H9 (cell line): ENCODE results near the gene SVEP1. TPM values are rescaled to one million over a fixed set of nuclear protein-coding genes. Genes with fewer than 3 reads are reported as not detected.

ENCODE experiments used
- DNase-seq: peaks from one replicate; pipeline ENCODE4 v3.0.0-alpha.2; 2017
- H2AFZ ChIP-seq: one replicate; pipeline ENCODE4 v1.6.1; 2013; ENCODE audit warnings: mild to moderate bottlenecking, low read length, control low read depth, moderate library complexity
- H2AK5ac ChIP-seq: 2 replicates; pipeline ENCODE4 v1.6.1; 2013; ENCODE audit warnings: low read length, control low read depth, mixed read lengths; ENCODE audit not compliant: insufficient read length
- H2BK120ac ChIP-seq: one replicate; pipeline ENCODE4 v1.6.1; 2013; ENCODE audit warnings: low read depth, mild to moderate bottlenecking, low read length, control low read depth, inconsistent platforms; ENCODE audit not compliant: poor library complexity, severe bottlenecking
- H2BK12ac ChIP-seq: 2 replicates; pipeline ENCODE4 v1.6.1; 2013; ENCODE audit warnings: low read length, control low read depth, mixed read lengths, low read depth; ENCODE audit not compliant: insufficient read length
- H2BK15ac ChIP-seq: 2 replicates; pipeline ENCODE4 v1.6.1; 2013; ENCODE audit warnings: low read depth, low read length, control low read depth
- H2BK20ac ChIP-seq: one replicate; pipeline ENCODE4 v1.6.1; 2013; ENCODE audit warnings: low read depth, mild to moderate bottlenecking, low read length, control low read depth, inconsistent platforms; ENCODE audit not compliant: poor library complexity, severe bottlenecking
- H2BK5ac ChIP-seq: 2 replicates; pipeline ENCODE4 v1.6.1; 2013; ENCODE audit warnings: low read length, control low read depth, mixed read lengths; ENCODE audit not compliant: insufficient read length
- H3K14ac ChIP-seq: 2 replicates; pipeline ENCODE4 v1.6.1; 2013; ENCODE audit warnings: low read length, control low read depth; ENCODE audit not compliant: insufficient read depth
- H3K18ac ChIP-seq: 2 replicates; pipeline ENCODE4 v1.6.1; 2013; ENCODE audit warnings: low read depth, mild to moderate bottlenecking, mixed read lengths, low read length, control low read depth; ENCODE audit not compliant: insufficient read length
- H3K23ac ChIP-seq: 2 replicates; pipeline ENCODE4 v1.6.1; 2013; ENCODE audit warnings: low read length, control low read depth, mixed read lengths, low read depth; ENCODE audit not compliant: insufficient read length
- H3K23me2 ChIP-seq: 2 replicates; pipeline ENCODE4 v1.6.1; 2013; ENCODE audit warnings: low read depth, mild to moderate bottlenecking, mixed read lengths, low read length, control low read depth; ENCODE audit not compliant: insufficient read length, poor library complexity, severe bottlenecking
- H3K27ac ChIP-seq: 2 replicates; pipeline ENCODE4 v1.5.1; 2013; ENCODE audit warnings: low read length, control low read depth, mixed read lengths, low read depth; ENCODE audit not compliant: insufficient read length
- H3K27me3 ChIP-seq: 2 replicates; pipeline ENCODE4 v1.6.1; 2013; ENCODE audit warnings: low read length, control low read depth, inconsistent platforms; ENCODE audit not compliant: insufficient read depth
- H3K4ac ChIP-seq: 2 replicates; pipeline ENCODE4 v1.6.1; 2013; ENCODE audit warnings: low read depth, mild to moderate bottlenecking, control low read depth, inconsistent platforms, low read length, moderate library complexity
- H3K4me1 ChIP-seq: 2 replicates; pipeline ENCODE4 v1.6.1; 2013; ENCODE audit warnings: low read length, control low read depth, inconsistent platforms; ENCODE audit not compliant: insufficient read depth
- H3K4me2 ChIP-seq: 2 replicates; pipeline ENCODE4 v1.6.1; 2013; ENCODE audit warnings: low read length, control low read depth, mixed read lengths; ENCODE audit not compliant: insufficient read length, insufficient read depth
- H3K56ac ChIP-seq: 2 replicates; pipeline ENCODE4 v1.6.1; 2013; ENCODE audit warnings: low read depth, mild to moderate bottlenecking, mixed read lengths, low read length, control low read depth; ENCODE audit not compliant: insufficient read length
- H3K79me1 ChIP-seq: 2 replicates; pipeline ENCODE4 v1.6.1; 2013; ENCODE audit warnings: low read depth, mild to moderate bottlenecking, moderate library complexity, low read length, control low read depth, inconsistent platforms; ENCODE audit not compliant: insufficient read depth, poor library complexity, severe bottlenecking
- H3K79me2 ChIP-seq: 2 replicates; pipeline ENCODE4 v1.6.1; 2013; ENCODE audit warnings: low read length, control low read depth, inconsistent platforms; ENCODE audit not compliant: insufficient read depth
- H3K9ac ChIP-seq: 2 replicates; pipeline ENCODE4 v1.6.1; 2013; ENCODE audit warnings: low read length, control low read depth, mixed read lengths; ENCODE audit not compliant: insufficient read length; ENCODE audit errors: extremely low read depth
- H3K9me3 ChIP-seq: one replicate; pipeline ENCODE4 v1.6.1; 2013; ENCODE audit warnings: low read depth, low read length, inconsistent platforms; ENCODE audit not compliant: control insufficient read depth
- H3T11ph ChIP-seq: one replicate; pipeline ENCODE4 v1.6.1; 2013; ENCODE audit warnings: mild to moderate bottlenecking, low read length, control low read depth, inconsistent platforms
- H4K20me1 ChIP-seq: one replicate; pipeline ENCODE4 v1.6.1; 2013; ENCODE audit not compliant: control insufficient read depth, insufficient read length, insufficient read depth
- H4K5ac ChIP-seq: 2 replicates; pipeline ENCODE4 v1.6.1; 2013; ENCODE audit warnings: low read depth, mild to moderate bottlenecking, mixed read lengths, low read length, control low read depth; ENCODE audit not compliant: insufficient read length
- H4K8ac ChIP-seq: replicated peaks from 2 replicates; pipeline ENCODE4 v1.6.1; 2013; ENCODE audit warnings: low read length, control low read depth, mixed read lengths, low read depth; ENCODE audit not compliant: insufficient read length
- H4K91ac ChIP-seq: 2 replicates; pipeline ENCODE4 v1.6.1; 2013; ENCODE audit warnings: low read depth, mild to moderate bottlenecking, moderate library complexity, mixed read lengths, low read length, control low read depth; ENCODE audit not compliant: insufficient read length
- H3K27ac Mint-ChIP-seq, 3 experiments: 2 replicates in 2 of 3; 3 replicates in 1 of 3; pipeline ENCODE4 v1.8.0; 2020 to 2021; ENCODE audit warnings: mixed read lengths in 3 of 3, mild to moderate bottlenecking in 1 of 3, moderate library complexity in 1 of 3
- H3K27me3 Mint-ChIP-seq: 2 replicates; pipeline ENCODE4 v1.8.0; 2021; ENCODE audit warnings: low read depth, mild to moderate bottlenecking, moderate library complexity, mixed read lengths
- H3K36me3 Mint-ChIP-seq, 3 experiments: 2 replicates in 2 of 3; 3 replicates in 1 of 3; pipeline ENCODE4 v1.8.0; 2020 to 2021; ENCODE audit warnings: low read depth in 3 of 3, mixed read lengths in 3 of 3; ENCODE audit not compliant: insufficient read depth in 1 of 3
- H3K4me1 Mint-ChIP-seq, 2 experiments: 2 replicates each; pipeline ENCODE4 v1.8.0; 2020; ENCODE audit warnings: mixed read lengths in 2 of 2
- H3K4me3 Mint-ChIP-seq, 2 experiments: 2 replicates in 1 of 2; 3 replicates in 1 of 2; pipeline ENCODE4 v1.8.0; 2020 to 2021; ENCODE audit warnings: mild to moderate bottlenecking in 2 of 2, mixed read lengths in 2 of 2, moderate library complexity in 1 of 2
- H3K9me3 Mint-ChIP-seq, 2 experiments: 2 replicates in 1 of 2; 3 replicates in 1 of 2; pipeline ENCODE4 v1.8.0; 2020; ENCODE audit warnings: mild to moderate bottlenecking in 2 of 2, mixed read lengths in 2 of 2, moderate library complexity in 1 of 2
- WGBS: extraction: QIAGEN DNeasy Blood & Tissue Kit; methylation state at CpG from one replicate; pipeline ENCODE4 v1.1.7; 2013; ENCODE audit warnings: missing lambda C conversion rate, low lambda C conversion rate, mixed read lengths; ENCODE audit not compliant: insufficient read length; ENCODE audit errors: extremely low coverage; 5-methylcytosine and 5-hydroxymethylcytosine counted together
- total RNA-seq: library from RNA; stranded (reverse); gene quantifications from 2 replicates; pipeline ENCODE4 v1.2.1, GENCODE V29; 2021
- TF ChIP-seq, protein P1 (sequence below): fragments of 200-600 bp; sonication (generic); conservative IDR thresholded peaks from 3 replicates; pipeline ENCODE4 v1.8.0; 2021; ENCODE audit warnings: antibody characterized with exemption, mild to moderate bottlenecking

SVEP1 gene
- total RNA-seq, 1 experiment from 2014 or later: 0.17 TPM

DNA sequence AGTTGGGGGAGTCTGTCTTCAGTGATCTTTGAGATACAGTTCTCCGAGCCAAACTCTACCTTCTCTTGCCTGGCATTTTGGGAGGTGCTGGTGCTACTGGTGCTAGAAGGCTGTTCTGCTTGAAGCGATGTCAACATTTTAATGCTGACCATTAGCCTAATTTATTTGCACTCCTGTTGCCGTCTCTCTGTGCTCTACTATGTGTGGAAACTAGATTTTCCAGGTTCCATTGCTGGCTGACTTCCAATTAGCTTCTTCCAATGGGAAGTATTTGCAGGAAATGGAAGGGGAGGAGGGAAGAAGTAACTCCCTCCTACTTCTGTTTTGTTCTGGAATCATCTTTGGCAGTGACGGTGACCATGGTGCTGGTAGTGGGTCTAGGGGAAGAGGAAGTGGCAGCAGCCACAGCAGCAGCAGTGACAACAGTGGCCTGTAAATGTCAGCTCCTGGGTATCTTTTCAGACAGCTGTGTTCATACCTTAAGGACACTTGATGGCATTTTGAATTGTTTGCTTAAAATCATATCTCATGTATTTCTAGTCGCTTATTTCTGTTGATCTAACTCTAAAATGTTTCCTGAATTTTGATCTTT lies 249.8 kb downstream of the SVEP1 start:
- H2BK5ac ChIP-seq: no peak overlapping the region
- Mint-ChIP-seq H3K4me3 (no peak overlapping the region), H3K4me1 (no peaks in the 10 kb centered on the region), H3K36me3 (no peaks in the 10 kb centered on the region), H3K27ac (no peak overlapping the region), H3K27me3 (no peaks in the 10 kb centered on the region), H3K9me3 (peaks cover 0 to 4% of the 10 kb centered on the region in 2 experiments; a peak in 1 of 5 replicates)
- no peak for DNase-seq
- no peak overlapping the region for H2AK5ac ChIP-seq
- H3K27me3 ChIP-seq: no peaks in the 10 kb centered on the region
- no peak overlapping the region for H2AFZ ChIP-seq
- no peak overlapping the region for H3K4me2 ChIP-seq
- no peak overlapping the region for H2BK12ac ChIP-seq
- WGBS: no CpG with 5 or more reads among the region's 5 CpGs
- no peak overlapping the region for H2BK120ac ChIP-seq
- H3K23ac ChIP-seq: no peak overlapping the region
- H3K27ac ChIP-seq: no peak overlapping the region
- H3T11ph ChIP-seq: no peak overlapping the region
- no peak overlapping the region for H3K14ac ChIP-seq
- no peaks in the 10 kb centered on the region for H3K23me2 ChIP-seq
- no peak overlapping the region for H4K8ac ChIP-seq
- no peak overlapping the region for H2BK20ac ChIP-seq
- no peaks in the 10 kb centered on the region for H3K4me1 ChIP-seq
- no peaks in the 10 kb centered on the region for H4K20me1 ChIP-seq
- no peak overlapping the region for H4K91ac ChIP-seq
- H2BK15ac ChIP-seq: no peak overlapping the region
- no peaks in the 10 kb centered on the region for H3K79me2 ChIP-seq
- no peaks in the 10 kb centered on the region for H3K9me3 ChIP-seq
- H3K79me1 ChIP-seq: no peaks in the 10 kb centered on the region
- H3K18ac ChIP-seq: no peak overlapping the region
- no peak overlapping the region for H3K4ac ChIP-seq
- H3K9ac ChIP-seq: no peak overlapping the region
- no peak overlapping the region for H4K5ac ChIP-seq
- H3K56ac ChIP-seq: no peak overlapping the region
- TF ChIP-seq, protein P1, sequence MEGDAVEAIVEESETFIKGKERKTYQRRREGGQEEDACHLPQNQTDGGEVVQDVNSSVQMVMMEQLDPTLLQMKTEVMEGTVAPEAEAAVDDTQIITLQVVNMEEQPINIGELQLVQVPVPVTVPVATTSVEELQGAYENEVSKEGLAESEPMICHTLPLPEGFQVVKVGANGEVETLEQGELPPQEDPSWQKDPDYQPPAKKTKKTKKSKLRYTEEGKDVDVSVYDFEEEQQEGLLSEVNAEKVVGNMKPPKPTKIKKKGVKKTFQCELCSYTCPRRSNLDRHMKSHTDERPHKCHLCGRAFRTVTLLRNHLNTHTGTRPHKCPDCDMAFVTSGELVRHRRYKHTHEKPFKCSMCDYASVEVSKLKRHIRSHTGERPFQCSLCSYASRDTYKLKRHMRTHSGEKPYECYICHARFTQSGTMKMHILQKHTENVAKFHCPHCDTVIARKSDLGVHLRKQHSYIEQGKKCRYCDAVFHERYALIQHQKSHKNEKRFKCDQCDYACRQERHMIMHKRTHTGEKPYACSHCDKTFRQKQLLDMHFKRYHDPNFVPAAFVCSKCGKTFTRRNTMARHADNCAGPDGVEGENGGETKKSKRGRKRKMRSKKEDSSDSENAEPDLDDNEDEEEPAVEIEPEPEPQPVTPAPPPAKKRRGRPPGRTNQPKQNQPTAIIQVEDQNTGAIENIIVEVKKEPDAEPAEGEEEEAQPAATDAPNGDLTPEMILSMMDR: no peak
